HG02763 (cell line): ENCODE results near the gene ANKRD44.
A peak's percentile ranks its signal among the peaks of the same experiment; 100 is the strongest.
"Not testable (repeated sequence)": the region's sequence is repeated elsewhere in the genome, so short reads cannot be mapped to it uniquely, and the experiment has no call there.

ENCODE experiments used
- ATAC-seq: cut with Tn5 transposase; IDR thresholded peaks from one replicate; pipeline ENCODE4 v1.9.1; 2021; ENCODE audit warnings: mild to moderate bottlenecking, moderate library complexity; ENCODE audit not compliant: unreplicated experiment

ANKRD44 gene

DNA sequence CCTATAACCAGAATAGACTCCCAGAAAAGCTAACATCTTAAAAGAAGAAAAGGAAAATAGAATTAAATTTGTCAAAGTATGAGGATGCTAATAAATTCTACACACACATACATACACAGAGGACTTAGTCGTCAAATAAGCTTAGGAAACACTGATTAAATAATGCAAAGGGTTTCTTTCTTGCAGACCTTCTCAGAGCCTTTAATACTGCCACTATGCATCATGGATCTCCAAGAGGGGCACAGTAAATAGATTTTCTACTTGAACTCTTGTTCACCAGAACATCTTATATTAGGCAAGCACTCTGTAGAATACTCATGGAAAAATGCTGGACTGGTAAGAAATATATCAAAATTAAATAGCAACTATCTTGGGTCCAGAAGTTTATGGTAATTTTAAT is 69.4 kb downstream of the ANKRD44 start:
- ATAC-seq = no peak

DNA sequence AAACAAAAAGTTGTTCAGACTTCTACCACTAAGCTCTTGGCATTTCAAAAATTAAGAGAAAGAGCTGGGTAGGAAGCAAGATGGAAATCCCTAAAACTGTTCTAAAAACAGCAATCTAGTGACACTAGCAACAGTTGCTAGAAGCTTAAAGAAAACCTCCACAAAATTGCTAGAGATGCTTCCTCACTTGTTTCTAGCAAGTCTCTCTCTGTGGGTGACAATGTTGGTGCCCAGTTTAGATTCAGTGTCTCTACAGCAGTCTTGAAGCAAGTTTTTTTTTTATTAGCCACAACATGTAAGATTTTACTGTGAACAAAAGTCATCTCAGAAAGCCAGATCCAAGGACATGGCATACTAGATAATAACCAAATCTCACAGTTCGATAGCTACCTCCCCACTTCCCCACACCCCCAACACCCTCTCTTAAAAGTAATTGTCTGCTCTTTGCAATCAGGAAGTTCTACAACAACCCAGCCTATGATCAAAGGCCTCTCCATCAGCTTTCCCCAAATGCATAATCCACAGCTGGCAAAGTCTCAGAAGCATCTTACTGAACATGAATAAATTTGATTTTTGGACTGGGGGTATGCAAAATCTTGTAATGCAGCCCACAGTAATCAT is 70.0 kb downstream of the ANKRD44 start:
- no peak for ATAC-seq

DNA sequence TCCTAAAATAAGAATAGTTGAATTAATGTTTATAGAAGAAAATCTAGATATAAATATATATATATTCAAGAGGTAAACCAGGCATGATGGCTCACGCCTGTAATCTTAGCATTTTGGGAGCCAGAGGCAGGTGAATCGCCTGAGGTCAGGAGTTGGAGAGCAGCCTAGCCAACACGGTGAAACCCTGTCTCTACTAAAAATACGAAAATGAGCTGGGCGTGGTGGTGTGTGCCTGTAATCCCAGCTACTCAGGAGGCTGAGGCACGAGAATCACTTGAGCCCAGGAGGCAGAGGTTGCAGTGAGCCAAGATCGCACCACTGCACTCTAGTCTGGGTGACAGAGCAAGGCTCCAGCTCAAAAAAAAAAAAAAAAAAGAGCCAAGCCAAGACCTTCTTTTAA is 70.6 kb downstream of the ANKRD44 start:
- not testable (repeated sequence) for ATAC-seq

DNA sequence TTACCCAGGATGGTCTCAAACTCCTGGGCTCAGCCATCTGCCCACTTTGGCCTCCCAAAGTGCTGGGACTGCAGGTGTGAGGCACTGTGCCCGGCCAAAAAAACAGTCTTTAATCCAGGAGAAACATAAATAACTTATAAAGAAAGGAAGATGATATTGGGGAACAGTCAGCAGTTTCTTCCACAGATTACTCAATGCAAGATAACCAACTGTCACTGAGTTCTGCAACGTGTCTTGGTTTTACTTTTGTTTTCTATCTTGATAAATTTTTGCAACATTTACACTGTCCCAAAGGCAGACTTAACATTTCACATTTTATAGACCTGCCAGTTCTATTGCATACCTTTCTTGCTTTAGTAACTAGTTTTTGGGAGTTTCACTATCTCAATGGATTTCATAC is 71.1 kb downstream of the ANKRD44 start:
- no peak for ATAC-seq

DNA sequence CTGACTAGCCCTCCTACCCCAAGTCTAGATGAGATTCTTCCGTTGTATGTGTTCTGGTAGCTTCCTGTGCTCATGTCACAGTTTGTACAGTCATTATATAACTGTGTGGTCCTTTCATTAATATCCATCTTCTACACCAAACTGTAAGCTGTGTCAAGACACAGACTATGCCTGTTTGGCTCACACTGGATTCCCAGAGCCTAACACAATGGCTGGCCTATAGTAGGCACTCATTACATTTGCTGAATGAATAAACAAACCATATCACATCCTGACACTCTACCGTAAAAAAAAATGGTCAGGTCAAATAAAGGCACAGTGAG is 72.6 kb downstream of the ANKRD44 start:
- ATAC-seq = no peak

DNA sequence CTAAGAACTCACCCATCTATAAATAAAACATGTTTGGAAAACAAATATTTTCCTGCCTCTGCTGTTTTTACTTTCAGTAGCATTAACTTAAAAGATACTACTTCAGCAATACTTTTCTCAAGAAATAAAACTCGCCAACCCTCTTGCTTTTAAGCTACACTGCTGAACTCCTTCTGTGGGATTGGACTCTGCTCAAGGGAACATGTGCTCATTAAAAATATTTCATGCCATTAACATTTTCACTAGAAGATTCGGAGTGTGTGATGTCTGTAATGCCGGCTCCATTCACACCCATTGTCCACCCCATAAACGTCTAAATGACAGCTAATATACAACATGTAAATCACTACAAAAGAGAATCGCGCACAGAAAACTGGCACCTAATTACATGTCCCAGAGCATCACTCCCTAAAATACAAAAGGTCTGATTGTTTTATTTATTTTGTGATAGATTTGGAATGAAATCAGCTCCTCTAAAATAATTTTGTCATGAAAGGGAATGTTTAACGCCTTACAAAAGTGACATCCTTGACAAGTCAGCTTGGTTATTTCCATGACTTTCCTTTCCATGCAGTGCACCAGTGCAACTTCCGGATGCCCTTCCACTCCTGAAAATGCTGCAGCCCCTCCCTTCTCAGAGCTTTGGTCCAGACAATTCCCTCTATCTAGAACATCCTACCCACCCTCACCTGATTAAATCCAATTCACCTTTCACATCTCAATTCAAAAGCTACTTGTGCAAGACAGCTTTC is 73.1 kb downstream of the ANKRD44 start:
- ATAC-seq = no peak

DNA sequence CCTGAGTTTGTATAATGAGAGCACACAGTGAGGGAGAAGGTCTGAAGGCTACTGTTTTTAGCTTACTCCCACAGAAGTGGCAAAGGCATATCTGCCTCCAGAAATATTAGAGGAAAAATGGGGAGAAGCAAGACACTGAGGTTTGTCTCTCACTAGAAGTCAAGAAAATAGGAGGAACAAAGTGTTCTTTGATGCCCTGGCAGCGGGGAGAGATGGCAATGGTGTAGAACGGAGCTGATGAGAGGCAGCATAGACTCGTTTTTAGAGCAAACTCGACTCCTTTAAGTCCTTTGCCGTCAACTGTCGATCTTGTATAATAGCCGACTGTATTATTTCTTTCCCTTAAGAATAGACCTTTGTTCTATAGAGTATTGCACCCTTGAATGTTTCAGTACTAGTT is 73.8 kb downstream of the ANKRD44 start:
- no peak for ATAC-seq

DNA sequence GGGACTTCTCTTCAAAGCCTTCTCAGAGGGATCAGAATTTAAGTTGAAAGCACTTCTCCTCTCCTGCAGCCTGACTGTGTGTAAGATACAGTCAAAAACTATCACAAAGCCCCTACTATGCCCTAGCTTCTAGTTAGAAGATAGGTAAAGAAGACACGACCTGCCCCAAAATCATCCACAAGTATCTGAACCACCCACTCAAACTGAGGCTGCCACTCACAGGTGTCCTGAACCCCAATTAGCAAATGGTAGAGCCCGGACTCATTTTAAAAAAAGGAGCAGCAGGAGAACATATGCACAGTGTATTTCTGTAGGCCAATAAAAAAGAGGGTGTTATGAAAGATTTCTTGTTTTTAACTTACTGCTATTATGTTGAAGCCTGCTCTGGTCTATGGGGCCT is 74.4 kb downstream of the ANKRD44 start:
- no peak for ATAC-seq

DNA sequence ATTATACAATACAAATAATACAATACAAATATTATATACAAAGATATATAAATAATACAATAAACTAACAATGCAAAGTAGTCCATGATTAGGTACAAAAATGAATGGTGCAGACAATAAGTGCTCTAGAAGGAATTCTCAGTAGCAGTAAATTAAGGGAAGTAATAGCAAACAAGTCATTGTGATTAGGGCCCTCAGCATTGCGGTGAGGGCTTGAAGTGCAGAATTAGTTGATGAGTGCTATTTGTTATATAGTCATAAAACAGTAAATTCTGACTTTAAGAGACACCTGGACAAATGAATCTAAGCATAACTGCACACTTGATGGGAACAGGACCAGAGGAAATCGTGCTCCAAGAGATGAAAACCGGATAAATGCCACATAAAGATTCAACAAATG is 74.9 kb downstream of the ANKRD44 start:
- ATAC-seq = no peak

DNA sequence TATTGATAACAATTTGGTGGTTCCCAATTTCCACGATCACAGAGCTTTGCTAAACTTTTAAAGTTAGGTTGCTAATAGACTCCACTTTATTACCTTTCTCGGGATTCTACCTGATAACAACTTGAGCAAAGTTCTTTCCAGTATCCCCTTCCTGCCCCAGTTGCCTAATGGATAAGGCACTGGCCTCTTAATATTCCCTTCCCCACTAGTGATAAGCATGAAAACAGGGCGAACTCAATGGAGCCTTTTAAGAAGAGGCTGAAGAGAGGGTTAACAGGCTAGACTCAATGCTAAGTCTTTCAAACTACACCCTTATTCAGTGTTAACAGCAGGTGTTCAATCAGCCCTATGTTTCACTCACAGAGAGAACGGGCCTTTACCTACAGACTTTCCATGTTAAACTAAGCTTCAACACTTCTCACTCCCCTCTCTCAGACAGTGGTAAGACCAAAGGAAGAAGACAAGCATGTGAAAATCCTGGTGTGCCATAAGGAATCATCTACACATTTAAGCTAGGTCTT is 75.8 kb downstream of the ANKRD44 start:
- no peak for ATAC-seq

DNA sequence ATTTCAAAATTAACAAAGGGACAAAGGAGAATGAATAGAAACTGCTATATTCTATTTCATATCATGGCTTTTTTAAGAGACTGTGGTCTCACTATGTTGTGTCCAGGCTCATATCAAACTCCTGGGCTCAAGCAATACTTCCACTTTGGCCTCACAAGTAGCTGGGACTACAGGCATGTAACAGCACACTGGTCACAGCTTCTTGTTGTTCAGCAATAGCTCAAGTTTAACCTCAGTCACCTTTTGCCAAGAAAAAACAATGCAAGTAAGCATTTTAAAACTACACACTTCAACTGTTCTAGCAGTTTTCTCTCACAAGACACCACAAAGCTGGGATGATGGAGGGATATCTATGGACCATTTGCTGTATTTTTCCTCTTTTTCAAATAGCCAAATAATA is 77.1 kb downstream of the ANKRD44 start:
- ATAC-seq = no peak

DNA sequence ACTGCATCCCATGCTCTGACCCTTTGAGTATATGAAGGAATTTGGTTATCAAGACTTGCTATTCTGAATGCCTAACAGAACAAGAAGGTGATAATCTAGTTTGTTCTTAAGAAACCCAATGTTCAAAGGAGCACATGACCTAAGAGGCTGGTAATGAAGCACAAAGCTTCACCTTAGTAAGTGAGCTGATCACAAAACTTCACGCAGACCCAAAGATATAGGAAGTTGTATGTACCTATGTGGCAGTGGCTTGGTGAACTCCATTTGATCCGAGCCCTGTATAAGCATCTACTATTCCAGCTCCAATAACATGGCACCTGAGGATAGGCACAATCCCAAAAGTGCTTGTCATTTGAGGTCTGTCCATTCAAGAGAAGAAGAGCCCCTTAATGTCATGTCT is 78.6 kb downstream of the ANKRD44 start:
- no peak for ATAC-seq

DNA sequence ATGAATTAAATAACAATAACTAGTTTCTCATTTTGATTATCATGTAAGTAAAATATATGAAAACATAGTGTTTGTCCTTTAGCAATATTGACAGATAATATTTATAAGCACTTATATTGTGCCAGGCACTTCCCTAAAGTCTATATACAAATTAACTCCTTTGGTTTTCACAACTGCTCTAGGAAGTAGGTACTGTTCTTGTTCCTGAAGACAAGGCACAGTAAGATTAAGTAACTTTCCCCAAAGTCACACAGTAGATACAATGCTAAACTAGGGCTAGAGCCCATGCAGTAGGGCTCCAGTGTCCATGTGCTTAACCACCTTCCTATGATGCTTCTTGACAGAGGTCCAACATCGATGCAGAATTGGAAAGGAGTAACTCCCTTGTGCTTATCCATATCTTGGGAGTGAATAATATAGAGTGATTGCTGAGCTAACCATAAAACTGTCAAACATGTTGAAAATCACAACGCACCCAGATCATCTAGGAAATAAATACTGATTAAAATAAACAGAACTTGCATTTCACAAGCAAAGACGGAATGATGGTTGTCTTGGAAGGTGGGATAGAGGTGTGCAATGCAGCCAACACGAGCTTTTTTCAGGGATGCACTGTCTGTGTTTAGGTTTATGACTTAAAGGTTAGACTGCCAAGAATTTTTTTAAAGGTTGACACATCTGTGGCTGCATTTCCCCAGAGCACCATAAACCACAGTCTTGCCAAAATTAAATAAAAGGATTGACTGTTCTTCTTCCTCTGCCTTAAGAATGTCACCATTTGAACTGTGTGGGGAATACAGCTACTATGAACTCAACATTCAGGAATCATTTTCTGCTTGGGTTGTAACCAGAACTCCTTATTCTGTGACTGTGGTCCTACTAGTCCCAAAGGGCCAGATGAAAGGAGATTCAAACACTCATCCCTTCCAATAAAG is 80.8 kb downstream of the ANKRD44 start:
- ATAC-seq = no peak

DNA sequence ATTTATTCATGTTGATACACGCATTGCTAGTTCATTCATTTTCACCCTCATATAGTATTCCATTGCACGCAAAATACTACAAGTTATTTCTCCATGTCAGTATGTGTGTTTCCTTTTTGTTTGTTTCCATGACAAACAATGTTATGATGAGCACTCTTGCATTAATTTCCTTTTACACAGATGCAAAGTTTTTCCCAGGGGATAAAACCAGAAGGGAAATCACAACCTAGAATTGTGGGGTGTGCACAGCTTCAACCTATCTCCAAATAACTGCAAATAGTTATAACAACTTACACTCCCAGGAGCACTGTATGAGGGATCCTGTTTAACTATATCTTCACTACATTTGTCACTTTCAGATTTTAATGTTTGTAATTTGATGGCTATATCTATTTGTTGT is 87.1 kb downstream of the ANKRD44 start:
- ATAC-seq = no peak

DNA sequence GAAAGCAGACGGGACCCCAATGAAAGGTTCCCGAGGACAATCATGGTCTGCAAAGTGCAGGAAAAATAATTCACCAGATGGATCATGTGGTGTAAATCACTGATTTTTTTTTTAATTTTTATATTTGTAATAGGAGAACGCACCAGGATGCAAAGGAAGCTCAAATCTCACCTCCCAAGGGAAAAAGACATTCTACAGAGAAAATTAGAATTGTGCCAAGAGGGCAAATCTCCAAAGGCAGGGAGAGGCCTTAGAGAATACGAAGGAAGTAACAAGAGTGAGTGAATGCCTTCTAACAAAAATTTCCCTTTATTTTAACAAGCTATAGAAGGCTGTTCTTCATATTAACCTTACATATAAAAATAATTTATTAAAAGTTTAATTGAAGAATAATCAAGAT is 90.9 kb downstream of the ANKRD44 start:
- no peak for ATAC-seq

DNA sequence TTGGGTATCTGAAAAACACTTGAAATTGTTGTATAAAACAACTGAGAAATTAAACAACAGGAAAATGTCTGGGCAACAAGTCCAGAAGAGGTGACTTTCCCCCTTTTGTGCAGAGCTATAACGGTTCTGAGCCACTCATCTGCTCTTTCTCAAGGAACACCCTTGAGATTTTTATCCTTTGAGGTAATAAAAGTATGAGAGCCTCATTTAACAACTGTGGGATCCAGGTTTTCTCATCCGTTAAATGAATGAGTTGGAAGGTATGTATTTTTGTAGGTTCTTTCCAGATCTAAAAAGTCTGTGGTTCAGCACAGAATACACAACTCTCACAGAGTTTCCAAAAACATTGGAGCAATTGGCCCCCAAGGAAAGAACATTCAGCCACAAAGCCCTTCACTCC is 93.0 kb downstream of the ANKRD44 start:
- ATAC-seq = no peak

DNA sequence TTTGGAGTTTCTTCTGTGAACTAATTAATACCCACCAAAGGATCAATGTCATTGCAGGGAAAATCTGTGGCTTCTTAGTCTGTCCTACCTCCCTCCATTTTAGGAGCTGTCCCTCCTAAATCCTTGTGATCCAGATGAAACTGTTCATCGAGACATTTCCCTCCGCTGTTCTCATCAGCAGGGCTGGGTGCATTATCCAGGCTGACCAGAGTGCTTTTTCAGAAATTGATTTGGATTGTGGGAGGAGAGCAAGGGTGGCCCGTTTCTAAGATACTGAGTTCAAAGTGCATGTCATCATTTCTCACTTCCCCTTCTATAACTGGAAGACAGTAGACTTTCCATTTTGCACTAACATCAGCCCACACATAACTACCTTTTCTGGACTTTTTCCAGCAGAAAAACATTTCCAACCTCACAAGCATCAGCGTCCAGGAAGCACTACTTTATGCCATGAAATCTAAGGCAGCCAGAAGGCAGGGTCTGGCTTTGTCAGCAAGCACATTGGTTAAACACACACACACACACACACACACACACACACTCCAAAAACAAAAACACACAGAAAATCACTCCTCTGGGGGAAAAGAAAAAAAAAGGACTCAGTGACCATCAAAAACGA is 94.1 kb downstream of the ANKRD44 start:
- ATAC-seq = peak; percentile 63

DNA sequence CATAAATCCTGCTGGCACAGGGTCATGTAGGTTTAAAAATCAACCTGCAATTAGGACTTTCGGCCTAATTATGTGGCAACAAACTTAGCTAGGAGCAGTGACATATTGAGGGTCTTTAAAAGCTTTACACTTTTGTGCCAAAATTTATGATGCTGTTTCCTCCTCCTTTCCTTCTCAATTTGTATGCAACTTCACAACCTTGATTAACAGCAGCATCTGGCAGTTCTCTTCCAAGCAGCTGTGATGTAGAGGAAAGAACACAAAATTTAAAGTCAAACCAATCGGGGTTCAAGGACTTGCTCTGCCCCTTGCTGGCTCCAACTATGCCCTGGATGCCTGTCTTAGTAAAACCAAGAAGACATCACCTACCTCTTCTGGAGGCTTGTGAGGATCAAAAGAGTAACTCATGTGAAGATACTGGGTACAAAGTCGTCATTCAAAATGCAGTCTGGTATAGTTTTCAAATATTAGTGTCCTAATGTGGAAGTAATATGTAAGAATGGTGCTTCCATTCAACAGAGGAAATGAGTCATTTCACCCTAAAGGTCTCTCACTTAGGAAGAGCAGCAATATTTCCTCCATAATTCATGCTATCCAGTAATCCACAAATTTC is 94.7 kb downstream of the ANKRD44 start:
- peak; percentile 20 for ATAC-seq

DNA sequence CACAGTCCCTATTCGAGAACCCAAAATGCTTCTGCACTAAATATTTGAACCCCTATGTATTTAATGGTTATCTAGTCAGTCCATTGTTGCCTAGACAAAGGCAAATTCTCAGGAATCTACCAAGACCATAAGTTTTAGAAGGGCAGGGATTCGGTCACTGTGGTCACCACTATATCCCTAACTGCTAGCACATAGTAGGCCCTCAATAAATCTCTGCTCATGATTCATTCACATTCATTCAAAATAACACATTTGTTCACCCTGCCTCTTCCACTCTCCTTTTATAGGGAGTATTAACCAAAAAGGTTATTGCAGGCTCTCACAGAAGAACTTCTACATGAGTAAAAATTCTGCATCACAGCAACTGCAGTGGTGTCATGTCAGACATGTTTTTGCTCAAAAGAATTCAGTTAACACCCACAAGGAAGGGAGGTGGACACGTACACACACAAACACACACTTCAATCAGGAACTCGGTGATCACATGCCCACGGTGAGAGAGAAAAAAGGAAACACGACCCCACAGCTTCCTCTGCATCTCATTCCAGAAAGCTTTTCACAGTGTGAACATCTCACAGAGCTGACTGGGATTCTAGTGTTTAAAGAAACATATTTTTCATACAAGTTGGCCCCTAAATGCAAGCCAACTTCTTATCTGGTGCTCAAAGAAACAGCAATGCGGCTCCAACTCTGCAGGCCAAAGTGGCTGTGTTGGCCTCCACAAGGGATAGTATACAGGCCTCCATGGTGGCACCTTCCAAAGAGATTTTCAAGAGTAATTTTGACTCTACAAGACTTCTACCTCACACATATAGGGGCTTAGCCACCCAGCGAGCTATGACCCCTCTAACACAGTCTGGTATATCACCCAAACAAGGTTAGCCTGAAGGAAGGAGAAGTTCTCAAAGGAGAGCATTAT is 98.0 kb downstream of the ANKRD44 start:
- ATAC-seq = no peak

DNA sequence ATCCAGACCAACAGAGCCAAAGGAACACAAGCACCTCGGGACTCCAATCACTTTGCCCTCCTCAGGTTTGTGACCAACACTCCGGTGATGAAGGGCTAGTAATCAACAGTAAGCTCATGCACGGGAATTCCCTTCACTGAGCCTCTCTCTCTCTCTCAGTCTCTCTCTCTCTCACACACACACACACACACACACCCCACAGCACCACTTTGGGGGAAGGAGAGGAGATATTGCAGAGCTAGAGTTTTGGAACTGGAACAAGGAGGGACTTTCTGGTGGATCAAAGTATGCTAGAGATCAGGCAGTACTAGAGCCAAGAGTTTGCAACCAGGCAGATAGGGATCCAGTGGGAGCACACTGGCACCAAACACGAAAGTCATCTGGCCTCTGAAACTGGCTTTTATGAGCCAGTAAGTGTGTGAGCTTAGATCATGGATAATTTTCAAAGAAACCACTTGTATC is 98.7 kb downstream of the ANKRD44 start:
- ATAC-seq = no peak
